Heart left ventricle (tissue), 13 donors: Measurements from ENCODE around the gene CCDC148.

Experiments used
- CTCF ChIP-seq, 12 donors: fragments of 200-600 bp; sonication (generic) in 4 of 12; IDR thresholded peaks; one replicate each; pipeline versions ENCODE4 v1.5.0 to v1.8.0; 2018 to 2022; ENCODE audit warnings: antibody characterized with exemption in 12 of 12, mild to moderate bottlenecking in 5 of 12
- POLR2A ChIP-seq, 2 donors: fragments of 450-650 bp; IDR thresholded peaks; one replicate each; pipeline ENCODE4 v1.6.1; 2017; ENCODE audit warnings: antibody characterized with exemption in 2 of 2, mild to moderate bottlenecking in 2 of 2, moderate library complexity in 2 of 2
- donor health status: ischemic (EF 13 %, LVEDD 7.1; RV severe dilation, severe dysfunction).
- donor health status: DM: no; HTN: yes; CAD: no.
- donor health status: DM: no; HTN: no; CAD: no.
- donor health status: ischemic (EF 25% LVEDD 6.9; RV normal size, moderate dysfunction).
- donor health status: ischemic (EF 25% LVEDD 5.7; RV mildly dilated, moderate dysfunction).
- donor health status: ischemic (EF 35%, LVEDD 5.7; RV mildly dilated, moderate dysfunction).
- donor health status: nonischemic (EF 11% LVEDD 7.7; RV severe dilation, severe dysfunction).
- donor health status: DM: yes; HTN: yes; CAD: no.
- donor health status: PGD.
- donor health status: ischemic (EF 29% LVEDD 5.4; RV normal size, mild dysfunction).
- donor health status: nonischemic (EF 23%, LVEDD 6.1; RV moderate dilation, normal function).

DNA sequence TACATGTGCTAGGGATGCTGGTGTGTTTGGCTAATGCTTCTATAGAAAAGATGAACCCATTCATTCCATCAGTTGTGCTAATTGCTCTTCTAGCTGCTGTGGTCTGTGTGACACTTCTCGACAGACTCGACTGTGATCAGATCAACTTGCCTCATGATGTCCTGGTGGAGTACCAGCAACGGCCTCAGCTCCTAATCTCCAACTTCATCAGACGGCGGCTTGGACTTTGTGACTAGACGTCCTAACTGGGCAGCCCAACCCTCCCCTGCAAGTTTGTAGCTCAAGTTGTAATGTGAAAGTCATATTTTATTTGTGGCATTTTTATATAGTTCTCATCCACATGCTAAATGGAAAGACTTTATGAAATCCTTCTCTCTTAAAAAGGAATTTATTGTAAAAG is 321.9 kb downstream of the CCDC148 start:
- no peak for TF ChIP-seq CTCF (IDR thresholded peaks at IDR 0.05)
- TF ChIP-seq POLR2A (IDR thresholded peaks at IDR 0.05), result no peak
